Testis (tissue), 2 donors: Measurements from ENCODE around the gene ITPKC.

Source experiments
- POLR2A ChIP-seq: fragments of 450-650 bp; IDR thresholded peaks from one replicate; pipeline ENCODE4 v1.6.1; 2017; ENCODE audit warnings: antibody characterized with exemption, mild to moderate bottlenecking, moderate library complexity
- TF ChIP-seq, protein P1 (sequence below), 3 experiments: fragments of 450-650 bp in 2 of 3; fragments of 200-600 bp in 1 of 3; sonication (generic) in 1 of 3; IDR thresholded peaks; one replicate each; pipeline ENCODE4 v1.5.1; 2016 to 2019; ENCODE audit warnings: antibody characterized with exemption in 3 of 3, mild to moderate bottlenecking in 2 of 3, moderate library complexity in 1 of 3

DNA sequence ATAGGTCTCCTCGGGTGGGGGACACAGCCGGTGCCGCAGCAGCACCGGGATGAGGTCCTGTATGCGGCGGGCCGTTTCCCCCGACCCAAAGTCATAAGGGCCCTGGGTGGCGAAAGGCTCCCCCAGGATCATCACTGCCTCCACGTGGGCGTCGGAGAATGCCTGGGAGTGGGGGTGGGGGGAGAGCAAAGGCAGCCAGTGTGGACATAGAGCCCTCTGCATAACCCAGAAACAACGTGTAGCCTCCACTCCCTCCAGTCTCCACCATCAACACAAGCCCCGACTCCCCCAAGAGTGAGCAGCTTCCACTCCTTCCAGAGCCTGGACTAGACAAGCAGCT is 24.7 kb upstream of the ITPKC start:
- TF ChIP-seq, protein P1, sequence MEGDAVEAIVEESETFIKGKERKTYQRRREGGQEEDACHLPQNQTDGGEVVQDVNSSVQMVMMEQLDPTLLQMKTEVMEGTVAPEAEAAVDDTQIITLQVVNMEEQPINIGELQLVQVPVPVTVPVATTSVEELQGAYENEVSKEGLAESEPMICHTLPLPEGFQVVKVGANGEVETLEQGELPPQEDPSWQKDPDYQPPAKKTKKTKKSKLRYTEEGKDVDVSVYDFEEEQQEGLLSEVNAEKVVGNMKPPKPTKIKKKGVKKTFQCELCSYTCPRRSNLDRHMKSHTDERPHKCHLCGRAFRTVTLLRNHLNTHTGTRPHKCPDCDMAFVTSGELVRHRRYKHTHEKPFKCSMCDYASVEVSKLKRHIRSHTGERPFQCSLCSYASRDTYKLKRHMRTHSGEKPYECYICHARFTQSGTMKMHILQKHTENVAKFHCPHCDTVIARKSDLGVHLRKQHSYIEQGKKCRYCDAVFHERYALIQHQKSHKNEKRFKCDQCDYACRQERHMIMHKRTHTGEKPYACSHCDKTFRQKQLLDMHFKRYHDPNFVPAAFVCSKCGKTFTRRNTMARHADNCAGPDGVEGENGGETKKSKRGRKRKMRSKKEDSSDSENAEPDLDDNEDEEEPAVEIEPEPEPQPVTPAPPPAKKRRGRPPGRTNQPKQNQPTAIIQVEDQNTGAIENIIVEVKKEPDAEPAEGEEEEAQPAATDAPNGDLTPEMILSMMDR (IDR thresholded peaks at IDR 0.05): no peak
- no peak for TF ChIP-seq POLR2A
